ENCODE measurements around the gene TMCO4. TPM values are rescaled to one million over a fixed set of nuclear protein-coding genes. Genes with fewer than 3 reads are reported as not detected.

The TMCO4 gene
- total and polyA plus RNA-seq, 2 donors (not counting 1 experiment from before 2014, with no cell fraction given): 21.7 to 31.3 TPM

DNA sequence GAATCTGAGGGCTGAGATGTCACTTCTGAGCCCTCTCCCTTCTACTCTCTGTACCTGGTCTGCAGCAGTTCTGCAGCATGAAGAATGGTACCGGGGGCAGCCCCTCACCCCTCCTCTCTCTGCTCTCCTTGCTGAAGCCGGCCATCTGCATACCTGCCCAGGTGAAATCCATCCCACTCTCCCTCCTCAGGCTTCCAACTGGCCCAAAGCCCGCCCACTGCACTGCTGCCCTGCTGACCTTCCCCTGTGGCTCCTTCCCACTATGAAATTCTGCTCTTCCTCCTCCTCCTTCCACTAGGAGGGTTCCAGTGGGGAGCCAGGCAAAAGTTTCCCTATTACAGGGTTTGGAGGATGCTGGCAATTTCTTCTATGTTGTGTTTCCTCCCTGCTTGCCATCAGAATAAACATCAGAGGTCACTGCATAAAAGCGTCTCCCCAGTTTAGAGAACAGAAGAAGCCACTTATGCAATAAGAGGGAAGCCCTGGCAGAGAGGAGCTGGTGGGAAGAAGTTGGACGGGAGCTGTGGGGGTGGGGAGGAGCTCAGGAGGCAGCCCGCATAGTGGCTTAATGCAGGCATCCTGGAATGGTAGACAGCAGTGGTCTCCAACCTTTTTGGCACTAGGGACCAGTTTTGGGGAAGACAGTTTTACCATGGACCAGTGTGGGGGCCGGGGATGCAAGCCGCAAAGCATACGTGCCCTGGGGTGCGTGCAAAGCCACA is 30.3 kb downstream of the TMCO4 start:
- POLR2A ChIA-PET: no interaction called here
- H3K27me3 Mint-ChIP-seq: no peaks in the 10 kb centered on the region
- TF ChIP-seq EZH2 (IDR thresholded peaks at IDR 0.05; ENCODE audit: borderline replicate concordance, insufficient read depth, low read depth, low read length, poor library complexity, severe bottlenecking) (no peak), CTCF (IDR thresholded peaks at IDR 0.05) (no peak)

GRCh38 chr1:19768353-19769210 is 31.1 kb downstream of the TMCO4 start:
- POLR2A ChIA-PET: no interaction called here
- Mint-ChIP-seq H3K27ac (no peak overlapping the region), H3K4me3 (no peak overlapping the region), H3K27me3 (no peaks in the 10 kb centered on the region), H3K9me3 (ENCODE audit: insufficient read depth) (no peaks in the 10 kb centered on the region), H3K4me1 (peaks cover 5% of the 10 kb centered on the region)
- WGBS (ENCODE audit: insufficient coverage): 92% methylated on average over 16 of the region's 18 CpGs
- Histone ChIP-seq H3K4me3 (ENCODE audit: control extremely low read depth in 1 of 5, extremely low read depth in 1 of 5, insufficient read depth in 1 of 5, low read depth in 2 of 5, low read length in 4 of 5) (no peak overlapping the region), H3K9ac (ENCODE audit: low read length) (no peak overlapping the region), H3K36me3 (replicated peaks in 1 of 2; ENCODE audit: control extremely low read depth in 1 of 2, control insufficient read depth in 1 of 2, extremely low read depth in 1 of 2, insufficient read depth in 2 of 2, low read length in 1 of 2) (peaks cover 0 to 23% of the 10 kb centered on the region in 2 experiments), H3K9me3 (ENCODE audit: control extremely low read depth in 1 of 3, control insufficient read depth in 2 of 3, insufficient read depth in 1 of 3, low read length in 2 of 3) (no peaks in the 10 kb centered on the region), H4K20me1 (ENCODE audit: control insufficient read depth, insufficient read depth, low read length, poor library complexity, severe bottlenecking) (no peaks in the 10 kb centered on the region), H3K79me2 (ENCODE audit: control insufficient read depth, insufficient read depth, low read length) (no peaks in the 10 kb centered on the region), H3K27me3 (replicated peaks in 1 of 4; ENCODE audit: control extremely low read depth in 1 of 4, control insufficient read depth in 3 of 4, insufficient read depth in 4 of 4, low read length in 3 of 4) (no peaks in the 10 kb centered on the region), H3K4me2 (replicated peaks; ENCODE audit: low read depth, low read length, poor library complexity, severe bottlenecking) (no peak overlapping the region), H2AFZ (ENCODE audit: insufficient read depth, low read depth, low read length, poor library complexity, severe bottlenecking) (no peak overlapping the region), H3K27ac (ENCODE audit: low read length in 2 of 2) (no peak overlapping the region), H3K4me1 (ENCODE audit: control insufficient read depth in 2 of 2, insufficient read depth in 2 of 2, low read length in 2 of 2) (no peaks in the 10 kb centered on the region)
- TF ChIP-seq CTCF (IDR thresholded peaks at IDR 0.05) (no peak), EZH2 (IDR thresholded peaks at IDR 0.05; ENCODE audit: borderline replicate concordance, insufficient read depth, low read depth, low read length, poor library complexity, severe bottlenecking) (no peak)
- ATAC-seq (ENCODE audit: low read depth) (no peak), DNase-seq (no peak)
- intact Hi-C loops (cut with micrococcal nuclease): no loop called here
- CTCF ChIA-PET: no interaction called here

More for the DNA sequence above, 30.3 kb downstream of the TMCO4 start:
- Histone ChIP-seq H4K20me1 (ENCODE audit: control insufficient read depth, insufficient read depth, low read length, poor library complexity, severe bottlenecking) (no peaks in the 10 kb centered on the region), H3K4me1 (ENCODE audit: control insufficient read depth in 2 of 2, insufficient read depth in 2 of 2, low read length in 2 of 2) (no peaks in the 10 kb centered on the region), H3K9ac (ENCODE audit: low read length) (no peak overlapping the region), H3K4me3 (ENCODE audit: control extremely low read depth in 1 of 5, extremely low read depth in 1 of 5, insufficient read depth in 1 of 5, low read depth in 2 of 5, low read length in 4 of 5) (no peak overlapping the region), H2AFZ (ENCODE audit: insufficient read depth, low read depth, low read length, poor library complexity, severe bottlenecking) (no peak overlapping the region), H3K27me3 (replicated peaks in 1 of 4; ENCODE audit: control extremely low read depth in 1 of 4, control insufficient read depth in 3 of 4, insufficient read depth in 4 of 4, low read length in 3 of 4) (no peaks in the 10 kb centered on the region), H3K36me3 (replicated peaks in 1 of 2; ENCODE audit: control extremely low read depth in 1 of 2, control insufficient read depth in 1 of 2, extremely low read depth in 1 of 2, insufficient read depth in 2 of 2, low read length in 1 of 2) (peaks cover 0 to 26% of the 10 kb centered on the region in 2 experiments), H3K79me2 (ENCODE audit: control insufficient read depth, insufficient read depth, low read length) (no peaks in the 10 kb centered on the region), H3K9me3 (ENCODE audit: control extremely low read depth in 1 of 3, control insufficient read depth in 2 of 3, insufficient read depth in 1 of 3, low read length in 2 of 3) (no peaks in the 10 kb centered on the region), H3K27ac (ENCODE audit: low read length in 2 of 2) (no peak overlapping the region), H3K4me2 (replicated peaks; ENCODE audit: low read depth, low read length, poor library complexity, severe bottlenecking) (no peak overlapping the region)
- intact Hi-C loops (cut with micrococcal nuclease): no loop called here
- 93% methylated on average over 10 of the region's 10 CpGs for WGBS (ENCODE audit: insufficient coverage)
- Mint-ChIP-seq H3K4me1 (peaks cover 5% of the 10 kb centered on the region), H3K9me3 (ENCODE audit: insufficient read depth) (no peaks in the 10 kb centered on the region), H3K27ac (no peak overlapping the region), H3K4me3 (no peak overlapping the region)
- ATAC-seq (ENCODE audit: low read depth) (no peak), DNase-seq (no peak)
- CTCF ChIA-PET: no interaction called here

All from B cell (primary cell).